ENCODE measurements around the gene PIKFYVE. TPM values are rescaled to one million over a fixed set of nuclear protein-coding genes. Genes with fewer than 3 reads are reported as not detected.

The PIKFYVE gene
- total and polyA plus RNA-seq, 9 donors = 6.9 to 29.8 (median 21.9) TPM

- no peak overlapping the region for H3K27ac ChIP-seq
- no peak overlapping the region for H3K4me3 ChIP-seq
- no peaks in the 10 kb centered on the region for H3K27me3 ChIP-seq
- no peaks in the 10 kb centered on the region for H3K36me3 ChIP-seq
- TF ChIP-seq EP300 (IDR thresholded peaks at IDR 0.05) (no peak), POLR2A (IDR thresholded peaks at IDR 0.05) (no peak)
- TF ChIP-seq, protein P1, sequence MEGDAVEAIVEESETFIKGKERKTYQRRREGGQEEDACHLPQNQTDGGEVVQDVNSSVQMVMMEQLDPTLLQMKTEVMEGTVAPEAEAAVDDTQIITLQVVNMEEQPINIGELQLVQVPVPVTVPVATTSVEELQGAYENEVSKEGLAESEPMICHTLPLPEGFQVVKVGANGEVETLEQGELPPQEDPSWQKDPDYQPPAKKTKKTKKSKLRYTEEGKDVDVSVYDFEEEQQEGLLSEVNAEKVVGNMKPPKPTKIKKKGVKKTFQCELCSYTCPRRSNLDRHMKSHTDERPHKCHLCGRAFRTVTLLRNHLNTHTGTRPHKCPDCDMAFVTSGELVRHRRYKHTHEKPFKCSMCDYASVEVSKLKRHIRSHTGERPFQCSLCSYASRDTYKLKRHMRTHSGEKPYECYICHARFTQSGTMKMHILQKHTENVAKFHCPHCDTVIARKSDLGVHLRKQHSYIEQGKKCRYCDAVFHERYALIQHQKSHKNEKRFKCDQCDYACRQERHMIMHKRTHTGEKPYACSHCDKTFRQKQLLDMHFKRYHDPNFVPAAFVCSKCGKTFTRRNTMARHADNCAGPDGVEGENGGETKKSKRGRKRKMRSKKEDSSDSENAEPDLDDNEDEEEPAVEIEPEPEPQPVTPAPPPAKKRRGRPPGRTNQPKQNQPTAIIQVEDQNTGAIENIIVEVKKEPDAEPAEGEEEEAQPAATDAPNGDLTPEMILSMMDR (IDR thresholded peaks at IDR 0.05) = no peak
- intact Hi-C loops (cut with DNase I) = no loop called here
- no peak for DNase-seq
- WGBS, 3 donors = 90 to 94% (median 93%) methylated on average over 3 of the region's 3 CpGs
- H3K9me3 ChIP-seq = no peaks in the 10 kb centered on the region
- peaks cover 7% of the 10 kb centered on the region for H3K4me1 ChIP-seq (ENCODE audit: insufficient read depth)
Observed at GRCh38 chr2:208248601-208249000, 17.5 kb upstream of the PIKFYVE start.

GRCh38 chr2:208249296-208249695 lies 16.8 kb upstream of the PIKFYVE start:
- intact Hi-C loops (cut with DNase I) = no loop called here
- 97 to 100% (median 98%) methylated on average over 2 of the region's 2 CpGs for WGBS, 3 donors
- TF ChIP-seq POLR2A (IDR thresholded peaks at IDR 0.05) (no peak), EP300 (IDR thresholded peaks at IDR 0.05) (no peak)
- TF ChIP-seq, protein P1 (IDR thresholded peaks at IDR 0.05) = no peak
- no peak for DNase-seq
- no peak overlapping the region for H3K27ac ChIP-seq
- no peak overlapping the region for H3K4me3 ChIP-seq
- H3K4me1 ChIP-seq (ENCODE audit: insufficient read depth) = peaks cover 7% of the 10 kb centered on the region
- H3K9me3 ChIP-seq = no peaks in the 10 kb centered on the region
- no peaks in the 10 kb centered on the region for H3K36me3 ChIP-seq
- H3K27me3 ChIP-seq = no peaks in the 10 kb centered on the region

- Histone ChIP-seq H3K36me3 (no peaks in the 10 kb centered on the region), H3K4me3 (no peak overlapping the region), H3K9me3 (no peaks in the 10 kb centered on the region), H3K27ac (no peak overlapping the region), H3K27me3 (no peaks in the 10 kb centered on the region), H3K4me1 (ENCODE audit: insufficient read depth) (peaks cover 7% of the 10 kb centered on the region)
- TF ChIP-seq, protein P1 (IDR thresholded peaks at IDR 0.05) = no peak
- no peak for TF ChIP-seq EP300 (IDR thresholded peaks at IDR 0.05)
- intact Hi-C loops (cut with DNase I) = loop anchor here in 2 of 4 donors (5.0 to 10.0 kb wide), 2 partner anchors 73 to 146 kb away; no protein-coding TSS in a partner anchor
- no peak for DNase-seq
- 71 to 74% (median 71%) methylated on average over 2 of the region's 2 CpGs for WGBS, 3 donors
Observed at GRCh38 chr2:208250388-208250787, 15.7 kb upstream of the PIKFYVE start.

DNA sequence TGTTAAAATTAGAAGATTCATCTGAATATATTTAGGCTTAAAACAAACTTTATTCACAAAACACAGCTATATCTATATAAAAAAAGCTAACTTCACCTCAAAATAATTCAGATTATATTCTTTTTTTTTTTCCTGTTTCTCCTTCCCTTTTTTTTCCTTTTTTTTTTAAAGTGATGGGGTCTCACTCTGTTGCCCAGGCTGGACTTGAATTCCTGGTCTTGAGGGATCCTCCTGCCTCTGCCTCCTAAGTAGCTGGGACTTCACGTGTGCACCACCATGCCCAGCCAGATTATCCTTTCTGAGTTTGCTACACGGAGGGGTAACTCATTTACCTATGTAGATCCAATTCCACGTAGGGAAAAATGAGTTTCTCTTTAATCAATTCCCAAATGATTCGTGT lies 15.0 kb upstream of the PIKFYVE start:
- no peak for TF ChIP-seq POLR2A (IDR thresholded peaks at IDR 0.05)
- TF ChIP-seq, protein P1 (IDR thresholded peaks at IDR 0.05) = no peak
- TF ChIP-seq EP300 (IDR thresholded peaks at IDR 0.05) = no peak
- DNase-seq = no peak
- 85 to 92% (median 87%) methylated on average over 4 of the region's 4 CpGs for WGBS, 3 donors
- no peaks in the 10 kb centered on the region for H3K27me3 ChIP-seq
- H3K36me3 ChIP-seq = no peaks in the 10 kb centered on the region
- H3K4me1 ChIP-seq (ENCODE audit: insufficient read depth) = peaks cover 7% of the 10 kb centered on the region
- no peaks in the 10 kb centered on the region for H3K9me3 ChIP-seq
- H3K27ac ChIP-seq = peak overlapping the region in 1 of 2 donors; percentile 49
- no peak overlapping the region for H3K4me3 ChIP-seq
- intact Hi-C loops (cut with DNase I) = loop anchor here in 2 of 4 donors (5.0 to 10.0 kb wide), 2 partner anchors 74 to 146 kb away; no protein-coding TSS in a partner anchor

All from ovary (tissue), 9 donors.